Calu3 (cell line): ENCODE results near the gene CPSF3. TPM values are rescaled to one million over a fixed set of nuclear protein-coding genes. Genes with fewer than 3 reads are reported as not detected.

Experiments used
- BruUV-seq: library from RNA; stranded (reverse); fragments of 400-500 nt; replicated peaks from 2 replicates; lab custom pipeline; 2021; lab: Mats Ljungman, UMichigan
- CTCF ChIA-PET: fragments of 300-600 bp; sonication (Branson Sonifier 250); formaldehyde crosslinking; loops from one replicate; lab custom pipeline; 2022; ENCODE audit warnings: antibody characterized with exemption; lab: Charles Lee
- DNase-seq: peaks from one replicate; pipeline ENCODE4 v3.0.0; 2022
- H3K27ac Mint-ChIP-seq: one replicate; pipeline ENCODE4 v1.8.0; 2022; ENCODE audit warnings: mixed read lengths; ENCODE audit not compliant: unreplicated experiment
- H3K27me3 Mint-ChIP-seq: one replicate; pipeline ENCODE4 v1.8.0; 2022; ENCODE audit warnings: mixed read lengths; ENCODE audit not compliant: unreplicated experiment
- H3K36me3 Mint-ChIP-seq: one replicate; pipeline ENCODE4 v1.8.0; 2022; ENCODE audit warnings: mild to moderate bottlenecking, moderate library complexity, mixed read lengths; ENCODE audit not compliant: insufficient read depth, unreplicated experiment
- H3K4me1 Mint-ChIP-seq: one replicate; pipeline ENCODE4 v1.8.0; 2022; ENCODE audit warnings: mild to moderate bottlenecking, low read depth, mixed read lengths; ENCODE audit not compliant: unreplicated experiment
- H3K4me3 Mint-ChIP-seq: one replicate; pipeline ENCODE4 v1.8.0; 2022; ENCODE audit warnings: mild to moderate bottlenecking, low read depth, moderate library complexity, mixed read lengths; ENCODE audit not compliant: unreplicated experiment
- H3K9me3 Mint-ChIP-seq: one replicate; pipeline ENCODE4 v1.8.0; 2022; ENCODE audit warnings: low read depth, mixed read lengths; ENCODE audit not compliant: unreplicated experiment
- intact Hi-C: fragments of 100-400 bp; cut with micrococcal nuclease; formaldehyde crosslinking; loops from one replicate; pipeline ENCODE4 v1.10.0; 2022; ENCODE audit not compliant: unreplicated experiment
- total RNA-seq: library from RNA; stranded (reverse); gene quantifications from 2 replicates; pipeline ENCODE4 v1.2.3, GENCODE V29; 2022
- TF ChIP-seq, protein P1 (sequence below): fragments of 200-600 bp; IDR thresholded peaks from one replicate; pipeline ENCODE4 v1.8.0; 2022; ENCODE audit warnings: antibody characterized with exemption; ENCODE audit not compliant: unreplicated experiment

Gene CPSF3
- total RNA-seq, 1 experiment from 2014 or later = 56.7 TPM

DNA sequence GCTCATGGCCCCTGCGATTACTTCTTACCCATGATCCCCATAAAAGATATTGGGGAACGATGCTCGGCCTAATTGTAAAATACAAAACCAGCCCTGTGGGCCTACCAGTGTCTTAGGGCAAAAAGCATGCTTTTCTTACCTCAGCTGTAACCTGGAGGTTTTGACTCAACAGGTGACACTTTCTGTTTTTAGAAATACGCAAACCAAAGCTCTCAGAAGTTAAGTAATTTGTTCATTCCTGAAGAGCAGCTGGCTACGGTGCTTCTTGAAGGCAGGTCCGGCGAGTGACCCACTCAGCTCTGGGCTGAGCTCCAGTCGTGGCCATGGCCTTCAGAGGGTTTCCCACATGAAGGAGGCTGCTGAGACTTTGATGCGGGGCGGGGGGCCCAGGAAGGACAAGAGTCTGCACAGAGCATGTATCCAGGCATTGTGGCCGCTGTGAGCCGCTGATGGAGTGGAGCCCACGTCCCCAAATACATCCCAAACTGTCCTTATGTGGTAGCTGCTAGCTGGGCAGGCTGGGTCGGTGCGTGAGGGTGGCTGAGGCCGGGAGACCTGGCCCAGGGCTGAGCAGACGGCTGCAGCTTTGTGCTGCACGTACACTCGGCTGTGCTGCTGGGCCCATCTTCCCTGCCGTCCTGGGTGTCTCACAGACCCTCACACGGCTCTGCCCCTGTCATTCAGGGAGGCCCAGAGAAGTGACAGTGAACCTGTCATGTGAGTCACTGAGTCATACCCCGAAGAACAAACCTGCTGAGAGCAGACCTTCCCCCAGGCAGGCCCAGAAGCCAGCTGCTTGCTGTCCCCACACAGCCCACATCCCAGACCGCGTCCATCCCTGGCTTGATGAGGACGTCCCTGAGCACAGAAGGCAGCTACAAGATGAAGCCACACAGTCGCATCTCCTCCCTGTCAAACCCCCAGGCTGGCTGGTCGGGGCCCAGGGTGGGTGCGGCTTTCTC lies 34.2 kb upstream of the CPSF3 start:
- TF ChIP-seq, protein P1, sequence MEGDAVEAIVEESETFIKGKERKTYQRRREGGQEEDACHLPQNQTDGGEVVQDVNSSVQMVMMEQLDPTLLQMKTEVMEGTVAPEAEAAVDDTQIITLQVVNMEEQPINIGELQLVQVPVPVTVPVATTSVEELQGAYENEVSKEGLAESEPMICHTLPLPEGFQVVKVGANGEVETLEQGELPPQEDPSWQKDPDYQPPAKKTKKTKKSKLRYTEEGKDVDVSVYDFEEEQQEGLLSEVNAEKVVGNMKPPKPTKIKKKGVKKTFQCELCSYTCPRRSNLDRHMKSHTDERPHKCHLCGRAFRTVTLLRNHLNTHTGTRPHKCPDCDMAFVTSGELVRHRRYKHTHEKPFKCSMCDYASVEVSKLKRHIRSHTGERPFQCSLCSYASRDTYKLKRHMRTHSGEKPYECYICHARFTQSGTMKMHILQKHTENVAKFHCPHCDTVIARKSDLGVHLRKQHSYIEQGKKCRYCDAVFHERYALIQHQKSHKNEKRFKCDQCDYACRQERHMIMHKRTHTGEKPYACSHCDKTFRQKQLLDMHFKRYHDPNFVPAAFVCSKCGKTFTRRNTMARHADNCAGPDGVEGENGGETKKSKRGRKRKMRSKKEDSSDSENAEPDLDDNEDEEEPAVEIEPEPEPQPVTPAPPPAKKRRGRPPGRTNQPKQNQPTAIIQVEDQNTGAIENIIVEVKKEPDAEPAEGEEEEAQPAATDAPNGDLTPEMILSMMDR = no peak
- Mint-ChIP-seq H3K4me3 (no peak overlapping the region), H3K27ac (no peak overlapping the region), H3K4me1 (no peaks in the 10 kb centered on the region), H3K9me3 (no peaks in the 10 kb centered on the region), H3K36me3 (peaks cover 68% of the 10 kb centered on the region), H3K27me3 (no peaks in the 10 kb centered on the region)
- CTCF ChIA-PET = no interaction called here
- no peak for DNase-seq
- intact Hi-C loops = no loop called here
- BruUV-seq = no TSS peak

- H3K27ac Mint-ChIP-seq = no peak overlapping the region
- TF ChIP-seq, protein P1 = no peak
Measured at GRCh38 chr2:9390151-9390850, 33.2 kb upstream of the CPSF3 start.

DNA sequence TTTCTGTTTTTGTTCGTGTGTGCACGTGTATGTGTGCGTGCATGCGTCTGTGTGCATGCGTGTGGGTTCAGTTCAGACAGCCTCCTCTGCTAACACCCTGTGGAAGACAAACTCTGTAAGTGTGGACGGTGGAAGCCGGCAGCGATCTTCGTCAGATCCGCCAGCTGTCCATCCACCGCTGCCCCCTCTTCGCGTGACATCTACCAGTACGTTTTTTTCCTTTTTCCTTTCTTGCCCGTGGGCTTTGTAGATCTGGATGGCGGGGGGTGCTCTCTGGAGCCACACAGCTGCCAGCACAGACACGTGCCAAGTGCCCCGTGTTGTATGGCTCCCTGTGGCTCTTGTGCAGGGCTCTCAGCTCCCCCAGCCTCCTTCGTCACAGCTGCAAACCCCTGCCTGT lies 32.5 kb upstream of the CPSF3 start:
- Mint-ChIP-seq H3K27ac (no peak overlapping the region), H3K9me3 (no peaks in the 10 kb centered on the region), H3K4me3 (no peak overlapping the region), H3K27me3 (no peaks in the 10 kb centered on the region), H3K4me1 (no peaks in the 10 kb centered on the region), H3K36me3 (peaks cover 76% of the 10 kb centered on the region)
- no peak for DNase-seq
- TF ChIP-seq, protein P1 = no peak
- CTCF ChIA-PET = no interaction called here
- intact Hi-C loops = no loop called here
- BruUV-seq = no TSS peak

More at GRCh38 chr2:9390151-9390850, 33.2 kb upstream of the CPSF3 start:
- intact Hi-C loops = no loop called here
- Mint-ChIP-seq H3K4me3 (no peak overlapping the region), H3K27me3 (no peaks in the 10 kb centered on the region), H3K36me3 (peaks cover 76% of the 10 kb centered on the region), H3K4me1 (no peaks in the 10 kb centered on the region), H3K9me3 (no peaks in the 10 kb centered on the region)
- BruUV-seq = no TSS peak
- no peak for DNase-seq
- CTCF ChIA-PET = no interaction called here

DNA sequence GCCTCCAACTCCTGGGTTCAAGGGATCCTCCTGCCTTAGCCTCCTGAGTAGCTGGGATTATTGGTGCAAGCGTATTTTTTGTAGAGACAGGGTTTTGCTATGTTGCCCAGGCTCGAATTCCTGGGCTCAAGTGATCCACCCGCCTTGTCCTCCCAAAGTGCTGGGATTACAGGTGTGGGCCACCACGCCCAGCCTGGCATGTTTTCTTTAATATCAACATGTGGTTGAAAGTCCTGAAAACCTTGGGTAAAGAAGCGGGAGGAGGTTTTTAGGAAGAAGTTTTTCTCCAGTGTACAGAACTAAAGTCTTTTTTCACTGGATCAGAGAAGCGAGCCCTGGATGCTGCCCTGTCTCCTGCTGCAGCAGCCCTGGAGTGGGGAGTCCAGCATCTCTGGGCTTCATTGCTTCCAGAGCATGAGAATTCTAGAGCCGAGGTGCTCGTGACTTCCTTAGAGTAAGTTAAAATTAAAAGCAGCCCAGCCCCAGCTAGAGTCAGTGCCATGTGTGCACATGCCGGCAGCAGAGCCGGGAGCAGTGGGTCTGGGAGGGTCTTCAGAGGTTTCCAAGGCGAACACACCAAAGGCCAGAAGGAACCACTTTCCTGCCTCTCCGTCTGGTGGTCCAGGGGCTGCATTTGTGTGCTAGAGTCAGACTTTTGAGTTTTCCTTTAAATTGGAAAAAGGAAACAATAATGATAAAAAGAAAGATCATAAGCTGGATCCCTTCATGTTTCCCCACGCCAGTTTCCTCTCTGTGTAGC lies 31.3 kb upstream of the CPSF3 start:
- H3K36me3 Mint-ChIP-seq = peaks cover 67% of the 10 kb centered on the region
- no TSS peak for BruUV-seq
- no peak overlapping the region for H3K27ac Mint-ChIP-seq
- no peak overlapping the region for H3K4me3 Mint-ChIP-seq
- no peaks in the 10 kb centered on the region for H3K4me1 Mint-ChIP-seq
- intact Hi-C loops = no loop called here
- no peaks in the 10 kb centered on the region for H3K27me3 Mint-ChIP-seq
- H3K9me3 Mint-ChIP-seq = no peaks in the 10 kb centered on the region
- no peak for DNase-seq
- CTCF ChIA-PET = interaction anchor here (0.6 kb wide), 1 partner anchor 311 kb away, joined by 4 read pairs; no protein-coding TSS in a partner anchor
- TF ChIP-seq, protein P1 = no peak
